ENCODE results near the gene CLPSL2.

CLPSL2 gene

GRCh38 chr6:35755278-35755924, 21.0 kb upstream of the CLPSL2 start:
- WGBS (ENCODE audit: extremely low coverage, insufficient coverage, insufficient read length): no CpG with 5 or more reads among the region's 3 CpGs
- H2AK5ac ChIP-seq (ENCODE audit: low read length): no peak overlapping the region
- no peak overlapping the region for H3K23ac ChIP-seq (ENCODE audit: low read length)
- H2BK120ac ChIP-seq (ENCODE audit: insufficient read depth, low read length, poor library complexity): no peak overlapping the region
- H3K4me1 ChIP-seq (ENCODE audit: control insufficient read depth in 1 of 2, insufficient read depth in 2 of 2, low read length in 2 of 2): no peaks in the 10 kb centered on the region
- no peak overlapping the region for H3K27ac ChIP-seq (ENCODE audit: low read depth, low read length)
- H3K4me3 ChIP-seq (ENCODE audit: low read depth, low read length): no peak overlapping the region
- no peak for DNase-seq
- no peak overlapping the region for H3K4ac ChIP-seq (ENCODE audit: low read depth, low read length)
- no peak overlapping the region for H4K91ac ChIP-seq (ENCODE audit: low read depth, low read length)
- no peak overlapping the region for H2AFZ ChIP-seq (ENCODE audit: insufficient read depth, low read length, poor library complexity)
- no peak overlapping the region for H3K14ac ChIP-seq (ENCODE audit: low read length)
- no peak overlapping the region for H3K9ac ChIP-seq (ENCODE audit: low read length)
- H4K12ac ChIP-seq (ENCODE audit: low read depth, low read length): no peak overlapping the region
- no peak overlapping the region for H2BK5ac ChIP-seq (ENCODE audit: low read depth, low read length, poor library complexity)
- H3K79me1 ChIP-seq (ENCODE audit: low read length): no peaks in the 10 kb centered on the region
- H3K36me3 ChIP-seq (ENCODE audit: control insufficient read depth in 1 of 2, insufficient read depth in 2 of 2, low read length in 2 of 2): no peaks in the 10 kb centered on the region
- no peak overlapping the region for H2BK12ac ChIP-seq (ENCODE audit: low read length)
- H3K79me2 ChIP-seq (ENCODE audit: control insufficient read depth, insufficient read depth, low read length, poor library complexity): no peaks in the 10 kb centered on the region
- H3K27me3 ChIP-seq (ENCODE audit: insufficient read depth, low read length): no peaks in the 10 kb centered on the region
- H3K9me3 ChIP-seq (ENCODE audit: insufficient read depth, low read depth, low read length): no peaks in the 10 kb centered on the region
- H4K8ac ChIP-seq (ENCODE audit: low read depth, low read length): no peak overlapping the region
- no peak overlapping the region for H3K4me2 ChIP-seq (ENCODE audit: low read length)
- H3K18ac ChIP-seq (ENCODE audit: low read length): no peak overlapping the region

DNA sequence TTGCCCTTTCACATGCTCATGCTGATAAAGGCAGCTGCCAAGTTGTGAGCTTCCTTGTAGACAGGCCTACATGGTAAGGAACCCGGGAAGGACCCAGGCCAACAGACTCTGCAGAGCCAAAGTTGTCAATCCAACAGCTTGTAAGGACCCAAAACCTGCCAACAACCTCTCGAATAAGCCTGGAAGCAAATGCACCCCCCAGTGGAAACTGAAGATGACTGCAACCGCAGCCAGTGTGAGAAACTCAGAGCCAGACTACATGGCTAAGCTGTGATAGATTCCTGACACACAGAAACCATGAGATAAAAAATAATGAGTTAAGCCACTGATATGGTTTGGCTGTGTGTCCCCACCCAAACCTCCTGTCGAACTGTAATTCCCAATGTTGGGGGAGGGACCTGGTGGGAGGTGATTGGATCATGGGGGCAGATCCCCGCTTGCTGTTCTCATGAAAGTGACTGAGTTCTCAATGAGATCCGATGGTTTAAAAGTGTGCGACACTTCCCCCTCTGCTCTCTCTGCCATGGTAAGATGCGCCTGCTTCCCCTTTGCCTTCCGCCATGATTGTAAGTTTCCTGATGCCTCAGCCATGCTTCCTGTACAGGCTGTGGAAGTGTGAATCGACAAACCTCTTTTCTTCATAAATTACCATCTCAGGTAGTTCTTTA, 18.8 kb upstream of the CLPSL2 start:
- H3K4ac ChIP-seq (ENCODE audit: low read depth, low read length): no peak overlapping the region
- no peak overlapping the region for H3K14ac ChIP-seq (ENCODE audit: low read length)
- H2AFZ ChIP-seq (ENCODE audit: insufficient read depth, low read length, poor library complexity): no peak overlapping the region
- H3K79me1 ChIP-seq (ENCODE audit: low read length): no peaks in the 10 kb centered on the region
- H3K27me3 ChIP-seq (ENCODE audit: insufficient read depth, low read length): no peaks in the 10 kb centered on the region
- no peak overlapping the region for H4K8ac ChIP-seq (ENCODE audit: low read depth, low read length)
- no peak overlapping the region for H3K4me2 ChIP-seq (ENCODE audit: low read length)
- no peak overlapping the region for H3K9ac ChIP-seq (ENCODE audit: low read length)
- H4K91ac ChIP-seq (ENCODE audit: low read depth, low read length): no peak overlapping the region
- no peak overlapping the region for H3K4me3 ChIP-seq (ENCODE audit: low read depth, low read length)
- no peak overlapping the region for H2BK5ac ChIP-seq (ENCODE audit: low read depth, low read length, poor library complexity)
- no peaks in the 10 kb centered on the region for H3K36me3 ChIP-seq (ENCODE audit: control insufficient read depth in 1 of 2, insufficient read depth in 2 of 2, low read length in 2 of 2)
- no peaks in the 10 kb centered on the region for H3K9me3 ChIP-seq (ENCODE audit: insufficient read depth, low read depth, low read length)
- no CpG with 5 or more reads among the region's 10 CpGs for WGBS (ENCODE audit: extremely low coverage, insufficient coverage, insufficient read length)
- H3K79me2 ChIP-seq (ENCODE audit: control insufficient read depth, insufficient read depth, low read length, poor library complexity): no peaks in the 10 kb centered on the region
- no peak overlapping the region for H4K12ac ChIP-seq (ENCODE audit: low read depth, low read length)
- H3K18ac ChIP-seq (ENCODE audit: low read length): no peak overlapping the region
- no peak overlapping the region for H2BK120ac ChIP-seq (ENCODE audit: insufficient read depth, low read length, poor library complexity)
- no peak overlapping the region for H3K27ac ChIP-seq (ENCODE audit: low read depth, low read length)
- no peaks in the 10 kb centered on the region for H3K4me1 ChIP-seq (ENCODE audit: control insufficient read depth in 1 of 2, insufficient read depth in 2 of 2, low read length in 2 of 2)
- no peak overlapping the region for H3K23ac ChIP-seq (ENCODE audit: low read length)
- H2AK5ac ChIP-seq (ENCODE audit: low read length): no peak overlapping the region
- H2BK12ac ChIP-seq (ENCODE audit: low read length): no peak overlapping the region
- no peak for DNase-seq

DNA sequence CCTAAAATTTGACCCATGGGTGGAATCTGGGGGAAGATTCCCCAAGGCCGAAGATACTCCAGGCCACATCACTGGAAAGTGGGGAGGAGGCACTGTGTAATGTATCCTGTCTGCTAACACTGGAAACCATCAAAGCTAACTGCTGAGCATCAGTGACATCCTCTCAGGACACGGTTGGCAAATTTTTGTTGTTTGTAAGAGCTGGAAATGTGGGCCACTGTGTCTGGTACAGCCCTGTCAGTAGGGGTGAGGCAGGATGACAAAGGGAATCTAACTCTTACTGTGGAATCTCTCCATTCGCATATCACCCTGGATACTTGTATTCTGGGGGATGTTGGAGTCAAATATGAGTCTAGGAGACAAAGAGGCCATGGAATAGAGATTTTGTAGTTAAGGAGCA, 17.0 kb upstream of the CLPSL2 start:
- H3K9ac ChIP-seq (ENCODE audit: low read length): no peak overlapping the region
- H4K8ac ChIP-seq (ENCODE audit: low read depth, low read length): peak overlapping the region; percentile 12
- H3K79me1 ChIP-seq (ENCODE audit: low read length): no peaks in the 10 kb centered on the region
- H2BK12ac ChIP-seq (ENCODE audit: low read length): no peak overlapping the region
- no peak overlapping the region for H3K23ac ChIP-seq (ENCODE audit: low read length)
- no peak overlapping the region for H3K18ac ChIP-seq (ENCODE audit: low read length)
- no peaks in the 10 kb centered on the region for H3K36me3 ChIP-seq (ENCODE audit: control insufficient read depth in 1 of 2, insufficient read depth in 2 of 2, low read length in 2 of 2)
- no peak overlapping the region for H2BK5ac ChIP-seq (ENCODE audit: low read depth, low read length, poor library complexity)
- no peak overlapping the region for H2BK120ac ChIP-seq (ENCODE audit: insufficient read depth, low read length, poor library complexity)
- no peak overlapping the region for H2AFZ ChIP-seq (ENCODE audit: insufficient read depth, low read length, poor library complexity)
- no peak overlapping the region for H3K4me2 ChIP-seq (ENCODE audit: low read length)
- no peak overlapping the region for H3K4ac ChIP-seq (ENCODE audit: low read depth, low read length)
- DNase-seq: no peak
- no peak overlapping the region for H4K91ac ChIP-seq (ENCODE audit: low read depth, low read length)
- no peak overlapping the region for H3K27ac ChIP-seq (ENCODE audit: low read depth, low read length)
- no peak overlapping the region for H3K4me3 ChIP-seq (ENCODE audit: low read depth, low read length)
- no peaks in the 10 kb centered on the region for H3K79me2 ChIP-seq (ENCODE audit: control insufficient read depth, insufficient read depth, low read length, poor library complexity)
- no CpG with 5 or more reads among the region's 3 CpGs for WGBS (ENCODE audit: extremely low coverage, insufficient coverage, insufficient read length)
- no peaks in the 10 kb centered on the region for H3K4me1 ChIP-seq (ENCODE audit: control insufficient read depth in 1 of 2, insufficient read depth in 2 of 2, low read length in 2 of 2)
- H3K9me3 ChIP-seq (ENCODE audit: insufficient read depth, low read depth, low read length): no peaks in the 10 kb centered on the region
- no peak overlapping the region for H3K14ac ChIP-seq (ENCODE audit: low read length)
- H3K27me3 ChIP-seq (ENCODE audit: insufficient read depth, low read length): no peaks in the 10 kb centered on the region
- no peak overlapping the region for H2AK5ac ChIP-seq (ENCODE audit: low read length)
- H4K12ac ChIP-seq (ENCODE audit: low read depth, low read length): no peak overlapping the region

DNA sequence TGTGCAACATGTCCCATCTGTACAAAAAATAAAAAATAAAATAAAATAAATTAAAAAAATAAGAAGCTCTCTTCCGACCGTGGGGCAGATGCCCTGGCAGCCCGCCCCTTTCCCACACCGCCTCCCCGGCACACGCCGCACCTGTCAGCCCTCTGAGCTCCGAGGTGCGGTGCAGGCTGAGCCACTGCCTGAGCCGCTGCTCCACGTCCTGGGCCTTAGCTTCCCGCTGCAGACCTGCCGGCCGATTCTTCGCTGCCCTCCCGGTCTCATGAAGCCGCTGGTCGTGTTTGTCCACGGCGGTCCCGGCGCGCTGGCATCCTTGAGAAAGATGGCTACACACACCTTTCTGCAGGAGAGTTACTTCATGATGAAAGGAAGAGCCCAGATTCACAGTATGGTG, 10.7 kb upstream of the CLPSL2 start:
- Histone ChIP-seq H2BK120ac (ENCODE audit: insufficient read depth, low read length, poor library complexity) (no peak overlapping the region), H3K23ac (ENCODE audit: low read length) (no peak overlapping the region), H2AK5ac (ENCODE audit: low read length) (no peak overlapping the region), H3K9ac (ENCODE audit: low read length) (no peak overlapping the region), H3K18ac (ENCODE audit: low read length) (no peak overlapping the region), H3K27ac (ENCODE audit: low read depth, low read length) (no peak overlapping the region), H2BK12ac (ENCODE audit: low read length) (no peak overlapping the region), H3K79me1 (ENCODE audit: low read length) (no peaks in the 10 kb centered on the region), H3K36me3 (ENCODE audit: control insufficient read depth in 1 of 2, insufficient read depth in 2 of 2, low read length in 2 of 2) (no peaks in the 10 kb centered on the region), H4K91ac (ENCODE audit: low read depth, low read length) (no peak overlapping the region), H3K9me3 (ENCODE audit: insufficient read depth, low read depth, low read length) (no peaks in the 10 kb centered on the region), H3K27me3 (ENCODE audit: insufficient read depth, low read length) (no peaks in the 10 kb centered on the region), H2AFZ (ENCODE audit: insufficient read depth, low read length, poor library complexity) (no peak overlapping the region), H3K14ac (ENCODE audit: low read length) (no peak overlapping the region), H3K4me1 (ENCODE audit: control insufficient read depth in 1 of 2, insufficient read depth in 2 of 2, low read length in 2 of 2) (no peaks in the 10 kb centered on the region), H3K79me2 (ENCODE audit: control insufficient read depth, insufficient read depth, low read length, poor library complexity) (no peaks in the 10 kb centered on the region), H3K4me2 (ENCODE audit: low read length) (no peak overlapping the region), H3K4ac (ENCODE audit: low read depth, low read length) (no peak overlapping the region), H2BK5ac (ENCODE audit: low read depth, low read length, poor library complexity) (no peak overlapping the region), H4K12ac (ENCODE audit: low read depth, low read length) (no peak overlapping the region), H4K8ac (ENCODE audit: low read depth, low read length) (no peak overlapping the region), H3K4me3 (ENCODE audit: low read depth, low read length) (no peak overlapping the region)
- DNase-seq: no peak
- WGBS (ENCODE audit: extremely low coverage, insufficient coverage, insufficient read length): no CpG with 5 or more reads among the region's 23 CpGs

Measured in trophoblast cell (in vitro differentiated cells and primary cell).